Daoy (cell line): Measurements from ENCODE around the gene CMIP. TPM values are rescaled to one million over a fixed set of nuclear protein-coding genes. Genes with fewer than 3 reads are reported as not detected.

Experiments
- DNase-seq: peaks from one replicate; pipeline ENCODE4 v3.0.0-alpha.2; 2015; ENCODE audit warnings: low read depth
- total RNA-seq: library from RNA; depleted of rRNA; stranded (reverse); fragments of >200 nt; shearing (Covaris generic); gene quantifications from 2 replicates; pipeline ENCODE4 v1.2.3, GENCODE V29; 2014

Gene CMIP
- total RNA-seq, 1 experiment from 2014 or later, result 5.6 TPM

- DNase-seq, result no peak
These were observed 105.2 kb downstream of the CMIP start for GRCh38 chr16:81549547-81550431.

- DNase-seq, result no peak
These were observed 105.8 kb downstream of the CMIP start for GRCh38 chr16:81550432-81550808.

- peak; percentile 80 for DNase-seq
These were observed 106.7 kb downstream of the CMIP start for GRCh38 chr16:81551151-81551808.

- DNase-seq, result peak; percentile 56
These were observed 107.3 kb downstream of the CMIP start for GRCh38 chr16:81551821-81552304.

- DNase-seq, result no peak
These were observed 108.1 kb downstream of the CMIP start for GRCh38 chr16:81552743-81553079.

GRCh38 chr16:81553080-81553813 lies 108.6 kb downstream of the CMIP start:
- DNase-seq, result peak; percentile 24

GRCh38 chr16:81553814-81554675 lies 109.4 kb downstream of the CMIP start:
- DNase-seq, result no peak

- DNase-seq, result no peak
These were observed 110.4 kb downstream of the CMIP start for GRCh38 chr16:81554979-81555378.

GRCh38 chr16:81555660-81556059 lies 111.1 kb downstream of the CMIP start:
- DNase-seq, result no peak

- no peak for DNase-seq
These were observed 112.2 kb downstream of the CMIP start for GRCh38 chr16:81556715-81557284.

GRCh38 chr16:81558077-81558443 lies 113.5 kb downstream of the CMIP start:
- DNase-seq, result no peak

GRCh38 chr16:81558444-81559175 lies 114.0 kb downstream of the CMIP start:
- DNase-seq, result peak; percentile 51

- peak; percentile 31 for DNase-seq
These were observed 116.5 kb downstream of the CMIP start for GRCh38 chr16:81560979-81561657.

GRCh38 chr16:81562174-81562849 lies 117.7 kb downstream of the CMIP start:
- no peak for DNase-seq

- no peak for DNase-seq
These were observed 118.3 kb downstream of the CMIP start for GRCh38 chr16:81562926-81563325.

GRCh38 chr16:81564421-81564911 lies 119.9 kb downstream of the CMIP start:
- DNase-seq, result no peak

- no peak for DNase-seq
These were observed 120.9 kb downstream of the CMIP start for GRCh38 chr16:81565321-81566028.
